K562 (cell line): ENCODE results near the gene RERE. TPM values are rescaled to one million over a fixed set of nuclear protein-coding genes. Genes with fewer than 3 reads are reported as not detected.

Experiments
- BMI1 ChIP-seq: fragments of 150-350 bp; IDR thresholded peaks from 2 replicates; pipeline ENCODE4 v1.6.1; 2014; ENCODE audit warnings: low read length
- BRF1 ChIP-seq: IDR thresholded peaks from 3 replicates; pipeline ENCODE4 v1.6.1; 2011; ENCODE audit warnings: borderline replicate concordance, mild to moderate bottlenecking; ENCODE audit not compliant: insufficient read length; ENCODE audit errors: extremely low read depth
- CSDE1 ChIP-seq, 2 experiments: fragments of 450-650 bp; IDR thresholded peaks; 2 replicates each; pipeline ENCODE4 v1.6.1; 2016; ENCODE audit warnings: mild to moderate bottlenecking in 1 of 2
- JUND ChIP-seq, 2 experiments: IDR thresholded peaks; 2 replicates in 1 of 2; 3 replicates in 1 of 2; pipeline ENCODE4 v1.6.1; 2011; ENCODE audit warnings: borderline replicate concordance in 2 of 2, low read depth in 2 of 2, low read length in 2 of 2, improper control_type of control experiment in 1 of 2, missing biosample characterization in 1 of 2, missing genetic modification characterization in 1 of 2, missing genetic modification reagents in 1 of 2
- MGA ChIP-seq: fragments of 450-650 bp; IDR thresholded peaks from 2 replicates; pipeline ENCODE4 v1.6.1; 2016; ENCODE audit warnings: mild to moderate bottlenecking, moderate library complexity
- RBM15 ChIP-seq: fragments of 200-400 bp; formaldehyde crosslinking; IDR thresholded peaks from 2 replicates; pipeline ENCODE4 v1.6.1; 2018; ENCODE audit warnings: mild to moderate bottlenecking, low read length, moderate library complexity; ENCODE audit not compliant: insufficient read depth
- RERE ChIP-seq: sonication (generic); formaldehyde crosslinking; IDR thresholded peaks from 2 replicates; pipeline ENCODE4 v1.8.0; 2023; ENCODE audit warnings: missing genetic modification reagents, mild to moderate bottlenecking, borderline replicate concordance
- TBL1XR1 ChIP-seq, 2 experiments: IDR thresholded peaks; 2 replicates each; pipeline ENCODE4 v1.6.1; 2012; ENCODE audit warnings: improper control_type of control experiment in 2 of 2, low read length in 2 of 2, mild to moderate bottlenecking in 1 of 2
- WHSC1 ChIP-seq: IDR thresholded peaks from one replicate; pipeline ENCODE4 v1.6.1; 2012; ENCODE audit warnings: low read length, control low read depth, inconsistent platforms
- ZNF224 ChIP-seq: sonication (generic); formaldehyde crosslinking; IDR thresholded peaks from 2 replicates; pipeline ENCODE4 v1.8.0; 2022; ENCODE audit warnings: mild to moderate bottlenecking, missing genetic modification reagents
- ZZZ3 ChIP-seq: fragments of 450-650 bp; IDR thresholded peaks from 2 replicates; pipeline ENCODE4 v1.6.1; 2016; ENCODE audit warnings: antibody characterized with exemption, mild to moderate bottlenecking, moderate library complexity
- polyA plus RNA-seq, 8 experiments: library from polyadenylated mRNA; depleted of rRNA in 4 of 8; stranded (reverse) in 5 of 8; unstranded in 3 of 8; fragments of >200 nt; fragmentation: Nextera tagmentation in 2 of 8; fragmentation: Illumina TruSeq in 1 of 8; extraction: Ambion mirVana in 2 of 8; extraction: Trizol in 1 of 8; gene quantifications; 2 replicates each; pipeline versions ENCODE4 v1.2.1 to v1.2.3, GENCODE V29; 2011 to 2014; ENCODE audit warnings: inconsistent platforms in 1 of 8, missing spikeins in 1 of 8
- total RNA-seq, 7 experiments: library from RNA; depleted of rRNA in 6 of 7; stranded (reverse); fragments of >200 nt in 6 of 7; fragmentation: Illumina TruSeq in 2 of 7; extraction: Trizol in 2 of 7; gene quantifications; 2 replicates each; pipeline versions ENCODE4 v1.2.1 to v1.2.3, GENCODE V29; 2011 to 2021; ENCODE audit warnings: low replicate concordance in 1 of 7

RERE gene
- total and polyA plus RNA-seq, 9 of the 15 experiments (the other 6 are each of a cell fraction or from before 2014, with no cell fraction given), result 3.0 to 51.5 (median 13.4) TPM

GRCh38 chr1:8541961-8542521 is 275.4 kb downstream of the RERE start (continued):
- TF ChIP-seq MGA (peak; percentile 90), CSDE1 (IDR thresholded peaks at IDR 0.05) (no peak), BMI1 (no peak), JUND (IDR thresholded peaks at IDR 0.05; ENCODE audit: borderline replicate concordance, low read depth, low read length) (peak; percentile 74), JUND (tag; IDR thresholded peaks at IDR 0.05; ENCODE audit: borderline replicate concordance, low read depth, low read length) (peak; percentile 76; the same call in 2 of the 3 replicates), ZNF224 (CRISPR knock-in tag) (no peak), BRF1 (no peak), RBM15 (no peak), TBL1XR1 (IDR thresholded peaks at IDR 0.05; ENCODE audit: low read length in 2 of 2) (peak; percentile 83 to 84; a peak in 2 of 4 replicates), RERE (no peak), ZZZ3 (no peak), WHSC1 (no peak)
